Esophagus squamous epithelium (tissue), 5 donors: Measurements from ENCODE around the gene HDAC8. TPM values are rescaled to one million over a fixed set of nuclear protein-coding genes. Genes with fewer than 3 reads are reported as not detected.

Source experiments
- DNase-seq: peaks from one replicate; lab custom pipeline; 2025; lab: John Stamatoyannopoulos, UW
- H3K27ac ChIP-seq, 4 donors: fragments of 200-600 bp; sonication (generic); one replicate each; pipeline ENCODE4 v1.5.1; 2016 to 2019; ENCODE audit warnings: mild to moderate bottlenecking in 1 of 4
- H3K27me3 ChIP-seq, 4 donors: fragments of 200-600 bp; sonication (generic); 1 replicate in 3 of 4; 2 replicates in 1 of 4; pipeline versions ENCODE4 v1.5.1 to v1.6.0; 2017 to 2021; ENCODE audit warnings: antibody characterized with exemption in 1 of 4
- H3K36me3 ChIP-seq, 3 donors: fragments of 200-600 bp; sonication (generic); one replicate each; pipeline ENCODE4 v1.5.1; 2016 to 2019
- H3K4me1 ChIP-seq, 3 donors: fragments of 200-600 bp; sonication (generic); one replicate each; pipeline ENCODE4 v1.5.1; 2017 to 2019
- H3K4me3 ChIP-seq, 4 donors: fragments of 200-600 bp; sonication (generic); 1 replicate in 3 of 4; 2 replicates in 1 of 4; pipeline ENCODE4 v1.5.1; 2016 to 2019; ENCODE audit warnings: mild to moderate bottlenecking in 2 of 4, moderate library complexity in 1 of 4
- H3K9me3 ChIP-seq, 3 donors: fragments of 200-600 bp; sonication (generic); one replicate each; pipeline ENCODE4 v1.5.1; 2016 to 2019
- CTCF ChIP-seq, 6 experiments: fragments of 450-650 bp in 4 of 6; fragments of 200-600 bp in 2 of 6; sonication (generic) in 2 of 6; IDR thresholded peaks; one replicate each; pipeline ENCODE4 v1.5.1; 2016 to 2019; ENCODE audit warnings: antibody characterized with exemption in 6 of 6, mild to moderate bottlenecking in 4 of 6, moderate library complexity in 4 of 6
- POLR2A ChIP-seq, 4 donors: fragments of 450-650 bp; IDR thresholded peaks; one replicate each; pipeline ENCODE4 v1.6.1; 2017; ENCODE audit warnings: antibody characterized with exemption in 4 of 4, mild to moderate bottlenecking in 4 of 4, moderate library complexity in 3 of 4
- WGBS, 2 donors: methylation state at CpG; one replicate each; pipeline ENCODE4 v1.1.5; 2018; 5-methylcytosine and 5-hydroxymethylcytosine counted together
- intact Hi-C: fragments of 100-400 bp; cut with DNase I; formaldehyde crosslinking; loops from one replicate; pipeline ENCODE4 v1.15.0; 2022
- total RNA-seq, 4 donors: library from RNA; depleted of rRNA; stranded (reverse); fragments of >200 nt; gene quantifications; one replicate each; pipeline ENCODE4 v1.1.0, GENCODE V29; 2016
- donor health status: DM: yes; HTN: yes; CAD: no.

The HDAC8 gene
- total RNA-seq, 4 donors from 2014 or later, result 16.8 to 26.9 (median 18.0) TPM

- intact Hi-C loops, result no loop called here
- Histone ChIP-seq H3K27ac (no peak overlapping the region), H3K9me3 (no peaks in the 10 kb centered on the region), H3K36me3 (no peaks in the 10 kb centered on the region), H3K4me1 (no peaks in the 10 kb centered on the region), H3K27me3 (no peaks in the 10 kb centered on the region), H3K4me3 (no peak overlapping the region)
- no peak for DNase-seq
- TF ChIP-seq CTCF (IDR thresholded peaks at IDR 0.05) (no peak), POLR2A (IDR thresholded peaks at IDR 0.05) (no peak)
- WGBS, 2 donors, result 68% methylated on average over 4 of the region's 4 CpGs; no CpG with 5 or more reads in 1 of the 2 donors
These were observed 255.5 kb downstream of the HDAC8 start for GRCh38 chrX:72317139-72317538.

GRCh38 chrX:72316408-72317110, 256.1 kb downstream of the HDAC8 start:
- no peak for DNase-seq
- H3K9me3 ChIP-seq, result no peaks in the 10 kb centered on the region
- H3K4me1 ChIP-seq, result no peaks in the 10 kb centered on the region
- TF ChIP-seq CTCF (IDR thresholded peaks at IDR 0.05), result no peak
- TF ChIP-seq POLR2A (IDR thresholded peaks at IDR 0.05), result no peak
- intact Hi-C loops, result no loop called here
- no peak overlapping the region for H3K27ac ChIP-seq
- H3K4me3 ChIP-seq, result no peak overlapping the region
- no peaks in the 10 kb centered on the region for H3K36me3 ChIP-seq
- no peaks in the 10 kb centered on the region for H3K27me3 ChIP-seq
- WGBS, 2 donors, result 66 to 78% methylated on average over 6 to 10 of the region's 12 CpGs

GRCh38 chrX:72314881-72315280, 257.8 kb downstream of the HDAC8 start:
- Histone ChIP-seq H3K9me3 (no peaks in the 10 kb centered on the region), H3K27ac (no peak overlapping the region), H3K4me1 (no peaks in the 10 kb centered on the region), H3K36me3 (no peaks in the 10 kb centered on the region), H3K27me3 (peaks cover 0 to 1% (median under 1%) of the 10 kb centered on the region in 4 donors), H3K4me3 (no peak overlapping the region)
- 57% methylated on average over 2 of the region's 3 CpGs; no CpG with 5 or more reads in 1 of the 2 donors for WGBS, 2 donors
- no peak for DNase-seq
- TF ChIP-seq POLR2A (IDR thresholded peaks at IDR 0.05), result no peak
- TF ChIP-seq CTCF (IDR thresholded peaks at IDR 0.05), result no peak
- intact Hi-C loops, result no loop called here

- intact Hi-C loops, result no loop called here
- no peak overlapping the region for H3K4me3 ChIP-seq
- TF ChIP-seq CTCF (IDR thresholded peaks at IDR 0.05) (no peak), POLR2A (IDR thresholded peaks at IDR 0.05) (no peak)
- H3K36me3 ChIP-seq, result no peaks in the 10 kb centered on the region
- peaks cover 0 to 6% (median 5%) of the 10 kb centered on the region in 3 donors for H3K4me1 ChIP-seq
- no peak for DNase-seq
- 55 to 64% methylated on average over 6 to 8 of the region's 8 CpGs for WGBS, 2 donors
- H3K9me3 ChIP-seq, result no peaks in the 10 kb centered on the region
- no peak overlapping the region for H3K27ac ChIP-seq
- H3K27me3 ChIP-seq, result peaks cover 0 to 10% (median 2%) of the 10 kb centered on the region in 4 donors
These were observed 258.7 kb downstream of the HDAC8 start for GRCh38 chrX:72313707-72314641.
